RKO (cell line): Measurements from ENCODE around the gene VSIR.

Experiments
- DNase-seq: peaks from one replicate; pipeline ENCODE4 v3.0.0-alpha.2; 2016; ENCODE audit warnings: low spot score

The VSIR gene

GRCh38 chr10:71727738-71728737, 45.3 kb downstream of the VSIR start:
- DNase-seq = no peak

- DNase-seq = no peak
Observed at GRCh38 chr10:71727105-71727737, 46.1 kb downstream of the VSIR start.

- no peak for DNase-seq
Observed at GRCh38 chr10:71726580-71727104, 46.7 kb downstream of the VSIR start.

GRCh38 chr10:71725998-71726579, 47.2 kb downstream of the VSIR start:
- no peak for DNase-seq

GRCh38 chr10:71725249-71725648, 48.1 kb downstream of the VSIR start:
- DNase-seq = no peak

- no peak for DNase-seq
Observed at GRCh38 chr10:71724539-71724938, 48.8 kb downstream of the VSIR start.

GRCh38 chr10:71723311-71723710, 50.0 kb downstream of the VSIR start:
- DNase-seq = no peak

GRCh38 chr10:71722849-71723248, 50.5 kb downstream of the VSIR start:
- DNase-seq = no peak

- no peak for DNase-seq
Observed at GRCh38 chr10:71721313-71721712, 52.0 kb downstream of the VSIR start.

- no peak for DNase-seq
Observed at GRCh38 chr10:71720288-71720687, 53.0 kb downstream of the VSIR start.

- no peak for DNase-seq
Observed at GRCh38 chr10:71719464-71720201, 53.7 kb downstream of the VSIR start, which contains the start of gene C10orf105. TSS of gene C10orf105 (minus strand) at chr10:71719778. CDS start at chr10:71716337, 3,441 bp downstream.

- no peak for DNase-seq
Observed at GRCh38 chr10:71719042-71719441, 54.3 kb downstream of the VSIR start.

- no peak for DNase-seq
Observed at GRCh38 chr10:71718165-71718698, 55.1 kb downstream of the VSIR start.

- DNase-seq = no peak
Observed at GRCh38 chr10:71717551-71717951, 55.8 kb downstream of the VSIR start.

- no peak for DNase-seq
Observed at GRCh38 chr10:71717056-71717455, 56.3 kb downstream of the VSIR start.

- DNase-seq = no peak
Observed at GRCh38 chr10:71716426-71716825, 56.9 kb downstream of the VSIR start.

- DNase-seq = no peak
Observed at GRCh38 chr10:71715860-71716259, 57.5 kb downstream of the VSIR start.

- DNase-seq = no peak
Observed at GRCh38 chr10:71715026-71715425, 58.3 kb downstream of the VSIR start.

- no peak for DNase-seq
Observed at GRCh38 chr10:71714592-71714991, 58.7 kb downstream of the VSIR start.

GRCh38 chr10:71714031-71714410, 59.3 kb downstream of the VSIR start:
- no peak for DNase-seq
